Measurements from ENCODE around the gene PGAP6.
"Not testable (repeated sequence)": the region's sequence is repeated elsewhere in the genome, so short reads cannot be mapped to it uniquely, and the experiment has no call there.

The PGAP6 gene

DNA sequence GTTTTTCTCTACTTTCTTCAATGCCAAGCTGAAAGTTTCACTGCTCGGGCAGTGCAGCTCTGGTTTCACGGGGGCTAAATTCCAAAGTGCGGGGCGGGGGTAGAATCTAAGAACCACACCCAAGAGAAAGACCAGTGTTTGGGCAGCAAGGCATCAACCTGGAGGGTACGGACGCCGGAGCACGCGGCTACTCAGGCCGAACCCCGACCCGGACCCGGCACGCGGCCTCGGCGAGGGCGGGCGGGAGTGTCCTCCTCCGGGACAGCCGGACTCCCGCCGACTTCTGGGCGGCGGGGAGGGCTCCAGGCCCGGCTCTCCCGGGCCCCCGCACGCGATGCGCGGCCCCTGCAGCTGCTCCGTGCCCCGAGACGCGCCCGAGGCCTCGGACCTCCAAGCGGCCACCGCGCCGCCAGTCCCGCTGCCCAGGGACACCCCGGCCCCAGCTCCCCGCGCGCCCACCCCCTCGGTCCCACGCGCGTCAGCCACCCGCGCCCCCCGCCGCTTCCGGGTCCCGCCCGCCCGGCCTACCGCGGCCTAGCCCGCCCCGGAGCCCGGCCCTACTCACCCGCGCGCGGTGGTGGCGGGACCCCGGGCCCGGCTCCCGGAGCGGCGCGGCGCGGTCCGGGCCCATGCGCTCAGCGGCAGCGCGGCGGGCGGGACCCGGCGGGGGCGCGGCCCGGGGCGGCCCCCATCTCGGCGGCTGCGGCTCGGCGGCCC lies 29.8 kb downstream of the PGAP6 start:
- DNase-seq (ENCODE audit: low read depth, low spot score): no peak

DNA sequence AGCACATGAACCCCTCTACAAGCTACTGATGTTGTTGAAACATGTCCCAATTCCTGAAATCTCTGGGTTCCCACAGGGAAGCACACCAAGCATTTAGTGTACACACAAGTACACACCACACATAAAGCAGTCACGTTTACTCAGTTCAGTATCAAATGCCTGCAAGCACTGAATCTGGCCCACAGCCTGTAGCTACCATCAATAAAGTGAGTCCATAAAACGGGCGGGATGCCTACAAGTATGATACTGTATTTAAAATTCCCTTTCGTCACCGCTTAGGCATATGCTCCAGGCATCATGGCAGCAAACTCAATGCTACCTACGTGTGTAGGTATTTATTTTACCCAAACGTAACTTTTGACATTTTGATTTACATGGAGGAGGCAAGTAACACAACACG lies 31.6 kb downstream of the PGAP6 start:
- DNase-seq (ENCODE audit: low read depth, low spot score): no peak

DNA sequence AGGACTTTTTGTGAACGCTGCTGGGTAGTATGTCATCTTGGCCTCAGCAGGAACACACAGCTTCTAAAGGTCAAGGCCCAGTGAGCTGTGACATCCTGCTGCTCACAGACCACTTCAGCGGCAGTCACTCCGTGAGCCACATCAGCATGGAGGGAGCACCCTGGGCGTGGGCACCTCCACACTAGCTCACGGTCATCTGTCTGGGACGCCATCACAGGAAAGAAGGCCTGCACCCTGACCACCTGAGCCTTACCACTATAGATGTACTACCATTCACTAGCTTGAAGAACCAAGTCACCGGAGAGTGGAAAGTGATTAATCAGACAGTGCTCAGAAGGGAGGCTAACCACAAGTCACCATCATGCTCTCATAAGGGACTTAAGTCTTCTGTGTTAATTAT lies 32.6 kb downstream of the PGAP6 start:
- no peak for DNase-seq (ENCODE audit: low read depth, low spot score)

DNA sequence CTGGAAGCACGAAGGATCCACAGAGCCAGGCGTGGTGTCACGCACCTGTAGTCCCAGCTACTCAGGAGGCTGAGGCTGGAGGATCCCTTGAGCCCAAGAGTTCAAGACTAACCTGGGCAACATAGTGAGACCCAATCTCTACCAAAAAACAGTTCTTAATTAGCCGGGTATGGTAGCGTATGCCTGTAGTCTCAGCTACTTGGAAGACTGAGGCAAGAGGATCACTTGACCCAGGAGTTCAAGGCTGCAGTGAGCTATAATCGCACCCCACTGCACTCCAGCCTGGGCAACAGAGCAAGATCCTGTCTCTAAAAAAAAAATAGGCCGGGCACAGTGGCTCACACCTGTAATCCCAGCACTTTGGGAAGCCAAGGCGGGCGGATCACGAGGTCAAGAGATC lies 33.3 kb downstream of the PGAP6 start:
- not testable (repeated sequence) for DNase-seq (ENCODE audit: low read depth, low spot score)

DNA sequence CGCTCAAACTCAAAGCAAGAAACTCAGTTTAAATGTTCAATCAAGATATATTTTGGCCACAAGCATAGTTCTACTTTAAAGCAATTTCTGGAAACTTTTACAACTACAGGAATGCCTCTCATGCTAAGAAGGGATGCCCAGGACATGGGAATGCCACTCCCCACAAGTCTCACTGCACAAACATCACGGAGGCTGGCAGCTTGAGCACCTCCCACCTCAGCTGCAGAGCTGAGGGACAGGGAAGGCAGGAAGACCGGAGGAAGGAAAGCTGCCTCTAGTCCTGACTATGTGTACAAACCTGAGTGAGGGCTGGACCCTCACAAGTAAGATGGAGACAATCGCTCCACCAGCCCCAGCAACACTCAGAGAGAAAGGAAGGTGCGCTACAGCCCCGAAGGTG lies 34.6 kb downstream of the PGAP6 start:
- no peak for DNase-seq (ENCODE audit: low read depth, low spot score)

DNA sequence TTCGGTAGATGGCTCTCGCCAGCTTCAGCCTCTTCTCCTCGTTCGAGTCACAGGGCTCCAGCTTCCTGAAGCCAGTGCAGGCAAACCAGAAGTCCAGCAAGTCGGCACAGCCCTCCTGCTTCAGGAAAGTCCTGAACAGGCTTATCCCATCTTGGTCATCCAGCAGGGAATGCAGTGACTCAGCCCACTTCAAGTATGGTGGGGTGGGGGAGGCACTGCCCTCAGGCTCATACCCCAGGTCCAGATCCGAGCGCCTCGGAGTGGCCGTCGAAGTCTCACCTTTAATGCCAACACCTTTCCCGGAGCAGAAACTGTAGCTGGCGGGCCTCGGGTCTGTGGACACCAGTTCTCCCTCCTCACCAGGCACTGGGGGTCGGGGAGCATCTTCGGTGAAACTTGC lies 35.2 kb downstream of the PGAP6 start:
- DNase-seq (ENCODE audit: low read depth, low spot score): no peak

DNA sequence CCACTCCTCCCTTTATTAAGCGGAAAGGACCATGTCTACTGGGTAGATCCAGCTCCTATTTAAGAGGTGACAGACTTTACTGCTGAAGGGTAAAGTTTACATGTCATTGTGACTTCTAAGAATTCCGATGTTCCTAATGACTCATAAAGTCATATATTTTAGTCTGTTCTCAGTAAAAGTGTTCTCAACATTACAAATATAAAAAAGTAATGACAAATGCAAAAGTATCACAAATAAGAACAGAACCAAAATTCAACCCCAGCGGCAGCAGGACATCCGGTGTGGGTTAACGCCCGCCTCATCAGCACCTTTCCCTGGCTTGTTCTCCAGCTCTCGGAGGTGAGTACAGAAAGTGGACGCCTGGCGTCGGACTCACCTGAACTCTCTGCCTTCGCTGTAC lies 36.0 kb downstream of the PGAP6 start:
- no peak for DNase-seq (ENCODE audit: low read depth, low spot score)

DNA sequence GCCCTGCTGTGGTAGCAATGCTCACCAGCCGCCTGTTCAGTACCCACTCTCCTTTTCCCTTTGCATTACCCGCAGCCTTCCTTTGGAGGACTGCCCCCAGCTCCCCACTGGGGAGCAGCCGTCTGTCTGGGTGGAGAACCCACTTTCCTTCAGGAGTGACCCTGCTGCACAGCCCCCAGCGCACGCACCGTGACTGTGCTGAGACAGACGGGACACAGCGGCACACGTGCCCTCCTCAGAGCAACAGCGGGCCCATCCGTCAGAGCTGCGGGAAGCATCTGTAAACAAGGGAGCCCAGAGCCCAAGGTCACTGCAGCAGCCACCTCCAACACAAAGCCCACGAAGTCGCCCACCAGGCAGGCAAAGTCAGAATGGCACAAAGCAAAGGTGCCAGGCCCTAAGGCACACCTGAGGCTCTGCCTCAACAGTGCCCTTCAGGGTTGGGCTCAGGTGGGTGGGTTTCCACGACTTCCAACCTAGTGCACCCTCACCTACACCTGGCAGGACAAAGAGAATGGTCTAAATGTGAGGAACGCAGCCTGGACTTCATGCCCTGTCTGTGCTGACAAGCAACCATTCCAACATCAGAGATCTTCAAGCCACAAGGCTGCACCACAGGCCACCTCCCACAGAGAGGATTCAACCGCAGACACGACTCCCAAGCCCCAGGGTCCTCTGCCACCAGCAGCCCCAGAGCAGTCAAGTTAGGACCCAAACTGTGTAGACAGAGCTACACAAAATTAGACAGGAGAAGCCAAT lies 39.1 kb downstream of the PGAP6 start:
- DNase-seq (ENCODE audit: low read depth, low spot score): no peak

DNA sequence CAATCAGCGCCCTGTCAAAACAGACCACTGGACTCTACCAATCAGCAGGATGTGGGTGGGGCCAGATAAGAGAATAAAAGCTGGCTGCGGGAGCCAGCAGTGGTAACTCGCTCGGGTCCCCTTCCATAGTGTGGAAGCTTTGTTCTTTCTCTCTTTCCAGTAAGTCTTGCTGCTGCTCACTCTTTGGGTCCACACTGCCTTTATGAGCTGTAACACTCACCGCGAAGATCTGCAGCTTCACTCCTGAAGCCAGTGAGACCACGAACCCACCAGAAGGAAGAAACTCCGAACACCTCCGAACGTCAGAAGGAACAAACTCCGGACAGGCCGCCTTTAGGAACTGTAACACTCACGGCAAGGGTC lies 39.8 kb downstream of the PGAP6 start:
- not testable (repeated sequence) for DNase-seq (ENCODE audit: low read depth, low spot score)

DNA sequence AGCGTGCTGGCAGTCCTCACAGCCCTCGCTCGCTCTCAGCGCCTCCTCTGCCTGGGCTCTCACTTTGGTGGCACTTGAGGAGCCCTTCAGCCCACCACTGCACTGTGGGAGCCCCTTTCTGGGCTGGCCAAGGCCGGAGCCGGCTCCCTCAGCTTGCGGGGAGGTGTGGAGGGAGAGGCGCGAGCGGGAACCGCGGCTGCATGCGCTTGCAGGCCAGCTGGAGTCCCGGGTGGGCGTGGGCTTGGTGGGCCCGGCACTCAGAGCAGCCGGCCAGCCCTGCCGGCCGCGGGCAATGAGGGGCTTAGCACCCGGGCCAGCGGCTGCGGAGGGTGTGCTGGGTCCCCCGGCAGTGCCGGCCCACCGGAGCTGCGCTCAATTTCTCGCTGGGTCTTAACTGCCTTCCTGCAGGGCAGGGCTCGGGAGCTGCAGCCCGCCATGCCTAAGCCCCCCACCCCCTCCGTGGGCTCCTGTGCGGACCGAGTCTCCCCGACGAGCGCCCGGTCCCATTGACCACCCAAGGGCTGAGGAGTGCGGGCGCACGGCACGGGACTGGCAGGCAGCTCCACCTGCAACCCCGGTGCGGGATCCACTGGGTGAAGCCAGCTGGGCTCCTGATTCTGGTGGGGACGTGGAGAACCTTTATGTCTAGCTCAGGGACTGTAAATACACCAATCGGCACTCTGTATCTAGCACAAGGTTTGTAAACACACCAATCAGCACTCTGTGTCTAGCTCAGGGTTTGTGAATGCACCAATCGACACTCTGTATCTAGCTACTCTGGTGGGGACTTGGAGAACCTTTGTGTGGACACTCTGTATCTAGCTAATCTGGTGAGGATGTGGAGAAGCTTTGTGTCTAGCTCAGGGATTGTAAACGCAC lies 40.4 kb downstream of the PGAP6 start:
- not testable (repeated sequence) for DNase-seq (ENCODE audit: low read depth, low spot score)

DNA sequence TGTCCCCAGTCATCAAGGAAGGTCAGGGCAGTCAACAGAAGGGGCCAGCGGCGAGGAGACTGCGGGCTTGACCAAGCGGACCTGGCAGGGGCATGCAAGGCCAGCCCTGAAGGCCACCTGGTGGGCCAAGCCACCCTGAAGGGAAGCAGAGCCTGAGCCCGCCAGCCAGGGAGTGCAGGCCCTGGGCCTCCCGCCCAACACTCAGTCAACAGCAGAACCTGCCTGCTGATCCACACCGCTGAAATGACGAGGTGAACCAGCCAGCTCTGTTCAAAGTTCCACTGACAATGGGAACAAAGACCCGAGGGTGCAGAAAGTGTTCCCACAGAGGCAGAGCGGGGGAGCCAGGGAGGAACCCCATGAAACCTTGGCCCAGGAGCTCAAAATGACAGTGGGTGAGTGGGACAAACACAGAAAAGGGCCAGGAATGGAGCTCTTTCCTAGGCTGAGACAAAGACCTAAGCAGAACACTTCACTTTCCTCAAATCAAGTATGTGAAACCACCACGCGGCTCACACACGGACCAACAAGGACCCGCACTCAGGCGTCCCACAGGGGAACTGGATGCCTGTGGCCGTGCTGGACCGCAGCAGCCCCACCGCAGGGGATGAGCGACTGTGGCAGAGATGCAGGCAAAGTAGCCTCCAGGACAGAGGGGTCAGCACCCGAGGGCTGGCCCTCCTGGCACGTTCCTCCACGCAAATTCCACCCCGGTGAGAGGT lies 41.2 kb downstream of the PGAP6 start:
- DNase-seq (ENCODE audit: low read depth, low spot score): no peak

DNA sequence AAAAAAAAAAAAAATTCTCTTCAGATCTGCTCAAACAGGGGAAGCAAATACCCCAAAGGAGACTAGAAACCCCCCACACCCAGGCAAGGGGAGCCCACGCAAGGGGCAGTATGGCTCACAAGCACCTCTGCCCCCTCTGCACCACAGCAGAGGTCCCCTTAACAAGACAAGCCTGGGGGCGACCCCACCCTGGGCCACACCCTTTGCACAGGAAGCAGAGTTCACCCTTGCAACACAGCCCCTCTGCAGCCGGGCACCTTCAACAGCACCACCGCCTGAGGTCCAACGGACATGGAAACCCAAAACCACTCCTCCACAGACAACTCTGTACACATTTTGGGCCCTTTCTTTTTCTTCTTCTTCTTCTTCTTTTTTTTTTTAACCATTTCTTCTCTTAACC lies 42.1 kb downstream of the PGAP6 start:
- no peak for DNase-seq (ENCODE audit: low read depth, low spot score)

DNA sequence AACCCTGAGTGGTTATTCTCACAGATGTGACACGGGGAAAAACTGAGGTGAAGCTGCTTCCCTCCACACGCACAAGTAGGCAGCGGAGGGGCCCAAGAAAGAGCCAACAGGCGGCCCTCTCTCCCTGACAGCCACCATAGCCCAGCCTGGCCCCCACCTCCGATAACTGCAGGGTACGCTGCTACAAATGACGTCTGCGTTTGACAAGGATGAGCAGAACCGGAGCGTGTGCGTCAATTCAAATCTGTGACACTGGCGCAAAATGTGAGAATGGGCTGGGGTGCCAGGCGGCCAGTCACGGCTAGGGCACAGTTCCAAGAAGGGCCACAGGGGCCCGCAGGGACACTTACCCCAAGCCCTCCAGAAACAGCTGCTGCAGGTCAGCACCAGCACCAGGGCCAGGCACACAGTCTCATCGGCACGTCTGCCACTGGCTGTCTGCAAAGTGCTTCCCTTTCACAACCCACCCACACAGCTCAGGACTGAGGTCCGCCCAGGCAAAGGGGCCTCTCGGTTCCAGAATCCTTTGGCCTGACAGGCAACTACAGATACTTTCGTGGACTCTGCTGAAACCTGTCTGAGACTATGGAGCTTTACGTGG lies 43.7 kb downstream of the PGAP6 start:
- no peak for DNase-seq (ENCODE audit: low read depth, low spot score)

DNA sequence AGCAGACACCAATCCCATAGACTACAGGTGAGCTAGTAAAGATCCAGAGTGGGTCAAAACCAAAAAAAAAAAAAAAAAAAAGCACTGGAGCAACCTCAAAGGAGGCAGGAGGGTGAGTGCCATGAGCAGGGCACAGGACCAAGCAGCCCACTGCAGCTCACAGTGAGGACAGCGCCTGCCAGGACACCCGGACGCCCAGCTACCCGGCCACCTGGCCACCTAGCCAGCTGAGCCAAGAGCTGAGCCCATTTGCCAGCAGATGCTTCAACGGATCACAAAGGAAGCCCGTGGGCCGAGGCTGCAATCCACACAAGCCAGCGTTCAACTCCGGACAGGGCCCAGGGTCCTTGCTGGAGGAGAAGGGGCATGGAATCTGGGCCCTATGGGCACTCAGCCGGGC lies 44.3 kb downstream of the PGAP6 start:
- DNase-seq (ENCODE audit: low read depth, low spot score): no peak

DNA sequence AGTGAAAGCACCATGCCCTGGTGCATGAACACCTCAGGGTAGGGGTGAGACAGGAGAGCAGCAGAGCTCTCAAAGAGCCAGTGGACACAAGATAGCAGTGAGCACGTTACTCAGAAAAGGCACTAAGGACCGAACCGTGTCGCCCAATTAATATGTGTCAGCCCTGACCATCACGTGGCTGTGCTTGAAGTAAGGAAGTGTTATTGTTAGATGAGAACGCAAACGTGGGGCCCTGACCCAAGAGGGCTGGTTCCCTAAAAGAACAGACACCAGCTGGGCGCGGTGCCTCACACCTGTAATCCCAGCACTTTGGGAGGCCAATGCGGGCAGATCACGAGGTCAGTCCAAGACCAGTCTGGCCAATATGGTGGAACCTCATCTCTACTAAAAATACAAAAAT lies 45.5 kb downstream of the PGAP6 start:
- no peak for DNase-seq (ENCODE audit: low read depth, low spot score)

DNA sequence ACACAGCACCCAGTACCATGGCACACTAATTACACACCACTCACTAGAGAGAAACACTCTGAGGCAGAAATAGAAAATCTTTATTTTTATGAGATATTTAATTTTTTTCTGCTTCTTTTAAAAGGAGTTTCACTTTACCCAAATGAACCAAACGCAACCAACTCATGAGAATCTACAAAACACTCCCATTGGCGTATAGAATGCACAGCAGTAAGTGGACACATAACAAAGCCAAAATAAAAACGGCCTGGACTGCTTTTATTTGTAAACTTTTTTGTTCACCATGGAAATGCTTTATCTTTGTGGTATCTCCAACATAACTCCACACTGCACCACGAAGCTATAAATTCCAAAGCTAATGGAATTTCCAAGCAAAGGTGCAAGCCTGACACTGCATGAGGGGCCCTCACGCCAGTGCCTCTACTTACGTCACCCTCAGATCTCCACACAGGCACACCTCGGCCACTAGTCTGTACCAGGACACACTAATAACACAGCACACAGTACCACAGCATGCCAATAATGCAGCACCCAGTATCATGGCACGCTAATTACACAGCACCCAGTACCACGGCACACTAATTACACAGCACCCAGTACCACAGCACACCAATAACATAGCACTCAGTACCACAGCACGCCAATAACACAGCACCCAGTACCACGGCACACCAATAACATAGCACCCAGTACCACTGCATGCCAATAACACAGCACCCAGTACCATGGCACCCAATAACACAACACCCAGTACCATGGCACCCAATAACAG lies 46.7 kb downstream of the PGAP6 start:
- not testable (repeated sequence) for DNase-seq (ENCODE audit: low read depth, low spot score)

DNA sequence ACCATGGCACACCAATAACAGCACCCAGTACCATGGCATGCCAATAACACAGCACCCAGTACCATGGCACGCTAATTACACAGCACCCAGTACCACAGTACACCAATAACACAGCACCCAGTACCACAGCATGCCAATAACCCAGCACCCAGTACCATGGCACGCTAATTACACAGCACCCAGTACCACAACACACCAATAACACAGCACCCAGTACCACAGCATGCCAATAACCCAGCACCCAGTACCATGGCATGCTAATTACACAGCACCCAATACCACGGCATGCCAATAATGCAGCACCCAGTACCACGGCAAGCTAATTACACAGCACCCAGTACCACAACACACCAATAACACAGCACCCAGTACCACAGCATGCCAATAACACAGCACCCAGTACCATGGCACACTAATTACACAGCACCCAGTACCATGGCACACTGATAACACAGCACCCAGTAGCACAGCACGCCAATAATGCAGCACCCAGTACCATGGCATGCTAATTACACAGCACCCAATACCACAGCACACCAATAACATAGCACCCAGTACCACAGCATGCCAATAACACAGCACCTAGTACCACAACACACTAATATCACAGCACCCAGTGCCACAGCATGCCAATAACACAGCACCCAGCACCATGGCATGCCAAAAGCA lies 47.5 kb downstream of the PGAP6 start:
- not testable (repeated sequence) for DNase-seq (ENCODE audit: low read depth, low spot score)

DNA sequence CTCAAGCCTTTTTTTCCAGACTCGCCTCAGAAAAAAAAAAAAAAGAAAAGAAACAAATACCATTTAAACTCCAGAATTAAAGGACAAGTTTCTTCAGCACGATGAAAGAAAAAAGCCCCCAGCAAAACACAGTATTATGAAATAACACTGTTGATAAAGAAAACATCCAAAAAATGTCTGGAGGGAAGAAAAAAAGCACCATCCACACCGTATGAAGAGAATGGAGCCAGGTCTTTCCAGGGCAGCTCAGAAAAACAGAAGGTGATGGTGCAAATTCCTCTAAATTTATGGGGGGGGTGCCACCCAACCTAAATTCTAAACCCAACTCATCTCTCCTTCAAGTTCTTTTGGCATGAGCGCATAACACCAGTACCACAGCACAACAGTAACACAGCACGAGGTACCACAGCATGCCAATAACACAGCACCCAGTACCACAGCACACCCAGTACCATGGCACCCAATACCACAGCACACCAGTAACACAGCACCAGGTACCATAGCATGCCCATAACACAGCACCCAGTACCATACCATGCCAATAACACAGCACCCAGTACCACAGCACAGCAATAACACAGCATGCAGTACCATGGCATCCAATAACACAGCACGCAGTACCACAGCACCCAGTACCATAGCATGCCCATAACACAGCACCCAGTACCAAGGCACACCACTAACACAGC lies 48.2 kb downstream of the PGAP6 start:
- no peak for DNase-seq (ENCODE audit: low read depth, low spot score)

DNA sequence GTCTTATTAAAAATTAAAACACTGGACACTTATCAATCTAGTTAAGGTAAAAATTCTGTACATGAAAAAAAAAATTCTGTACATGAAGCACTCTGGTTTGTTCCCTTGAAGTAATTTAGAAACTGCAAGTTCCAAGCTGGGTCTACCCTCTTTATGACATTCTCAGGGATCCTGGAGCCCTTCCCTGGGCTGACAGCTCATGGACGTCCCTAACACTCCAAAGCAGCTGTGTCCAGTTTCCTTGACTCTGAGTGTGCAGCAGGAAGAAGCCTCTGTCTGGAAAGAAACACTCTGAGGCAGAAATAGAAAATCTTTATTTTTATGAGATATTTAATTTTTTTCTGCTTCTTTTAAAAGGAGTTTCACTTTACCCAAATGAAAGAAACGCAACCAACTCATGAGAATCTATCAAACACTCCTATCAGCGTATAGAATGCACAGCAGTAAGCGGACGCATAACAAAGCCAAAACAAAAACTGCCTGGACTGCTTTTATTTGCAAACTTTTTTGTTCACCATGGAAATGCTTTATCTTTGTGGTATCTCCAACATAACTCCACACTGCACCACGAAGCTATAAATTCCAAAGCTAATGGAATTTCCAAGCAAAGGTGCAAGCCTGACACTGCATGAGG lies 50.5 kb downstream of the PGAP6 start:
- not testable (repeated sequence) for DNase-seq (ENCODE audit: low read depth, low spot score)
